ENCODE measurements around the gene IRF3.

IRF3 gene

GRCh38 chr19:49646586-49646985, 19.1 kb downstream of the IRF3 start:
- TF ChIP-seq TAF1 (IDR thresholded peaks at IDR 0.05; ENCODE audit: borderline replicate concordance, insufficient read depth, low read length) (no peak), POLR2AphosphoS5 (IDR thresholded peaks at IDR 0.05; ENCODE audit: low read depth, low read length) (no peak), SIN3A (IDR thresholded peaks at IDR 0.05; ENCODE audit: borderline replicate concordance, insufficient read depth, low read length) (no peak), FOXP2 (optimal IDR thresholded peaks at IDR 0.05; ENCODE audit: borderline replicate concordance, extremely low read depth, extremely low read length, insufficient read depth) (no peak)
- TF ChIP-seq, protein P1, sequence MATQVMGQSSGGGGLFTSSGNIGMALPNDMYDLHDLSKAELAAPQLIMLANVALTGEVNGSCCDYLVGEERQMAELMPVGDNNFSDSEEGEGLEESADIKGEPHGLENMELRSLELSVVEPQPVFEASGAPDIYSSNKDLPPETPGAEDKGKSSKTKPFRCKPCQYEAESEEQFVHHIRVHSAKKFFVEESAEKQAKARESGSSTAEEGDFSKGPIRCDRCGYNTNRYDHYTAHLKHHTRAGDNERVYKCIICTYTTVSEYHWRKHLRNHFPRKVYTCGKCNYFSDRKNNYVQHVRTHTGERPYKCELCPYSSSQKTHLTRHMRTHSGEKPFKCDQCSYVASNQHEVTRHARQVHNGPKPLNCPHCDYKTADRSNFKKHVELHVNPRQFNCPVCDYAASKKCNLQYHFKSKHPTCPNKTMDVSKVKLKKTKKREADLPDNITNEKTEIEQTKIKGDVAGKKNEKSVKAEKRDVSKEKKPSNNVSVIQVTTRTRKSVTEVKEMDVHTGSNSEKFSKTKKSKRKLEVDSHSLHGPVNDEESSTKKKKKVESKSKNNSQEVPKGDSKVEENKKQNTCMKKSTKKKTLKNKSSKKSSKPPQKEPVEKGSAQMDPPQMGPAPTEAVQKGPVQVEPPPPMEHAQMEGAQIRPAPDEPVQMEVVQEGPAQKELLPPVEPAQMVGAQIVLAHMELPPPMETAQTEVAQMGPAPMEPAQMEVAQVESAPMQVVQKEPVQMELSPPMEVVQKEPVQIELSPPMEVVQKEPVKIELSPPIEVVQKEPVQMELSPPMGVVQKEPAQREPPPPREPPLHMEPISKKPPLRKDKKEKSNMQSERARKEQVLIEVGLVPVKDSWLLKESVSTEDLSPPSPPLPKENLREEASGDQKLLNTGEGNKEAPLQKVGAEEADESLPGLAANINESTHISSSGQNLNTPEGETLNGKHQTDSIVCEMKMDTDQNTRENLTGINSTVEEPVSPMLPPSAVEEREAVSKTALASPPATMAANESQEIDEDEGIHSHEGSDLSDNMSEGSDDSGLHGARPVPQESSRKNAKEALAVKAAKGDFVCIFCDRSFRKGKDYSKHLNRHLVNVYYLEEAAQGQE (IDR thresholded peaks at IDR 0.05; ENCODE audit: insufficient read depth in 1 of 2, low read depth in 2 of 2, low read length in 2 of 2) = no peak

DNA sequence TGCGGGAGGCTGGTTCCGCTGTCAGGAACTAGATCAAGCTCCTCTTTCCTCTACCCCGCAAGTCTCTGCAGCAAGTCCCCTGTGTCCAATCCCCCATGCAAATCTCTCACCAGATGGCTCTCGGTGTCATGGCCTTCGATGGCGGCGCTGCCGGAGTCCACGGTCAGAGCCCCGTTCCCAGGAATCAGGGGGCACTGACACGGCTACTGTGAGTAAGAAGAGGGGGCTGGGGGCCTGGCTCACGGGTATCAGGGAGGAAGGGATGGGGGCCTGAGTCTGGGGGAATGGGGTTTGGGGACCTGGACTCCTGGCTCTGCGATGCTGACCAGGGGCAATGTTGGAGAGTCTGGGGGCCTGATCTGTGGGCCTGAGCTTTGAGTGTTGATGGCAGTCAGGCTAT, 19.7 kb downstream of the IRF3 start:
- TF ChIP-seq POLR2AphosphoS5 (IDR thresholded peaks at IDR 0.05; ENCODE audit: low read depth, low read length) = no peak
- TF ChIP-seq FOXP2 (optimal IDR thresholded peaks at IDR 0.05; ENCODE audit: borderline replicate concordance, extremely low read depth, extremely low read length, insufficient read depth) = no peak
- TF ChIP-seq TAF1 (IDR thresholded peaks at IDR 0.05; ENCODE audit: borderline replicate concordance, insufficient read depth, low read length) = no peak
- TF ChIP-seq, protein P1 (IDR thresholded peaks at IDR 0.05; ENCODE audit: insufficient read depth in 1 of 2, low read depth in 2 of 2, low read length in 2 of 2) = no peak
- TF ChIP-seq SIN3A (IDR thresholded peaks at IDR 0.05; ENCODE audit: borderline replicate concordance, insufficient read depth, low read length) = no peak

GRCh38 chr19:49645592-49645991, 20.1 kb downstream of the IRF3 start:
- TF ChIP-seq, protein P1 (IDR thresholded peaks at IDR 0.05; ENCODE audit: insufficient read depth in 1 of 2, low read depth in 2 of 2, low read length in 2 of 2) = no peak
- TF ChIP-seq SIN3A (IDR thresholded peaks at IDR 0.05; ENCODE audit: borderline replicate concordance, insufficient read depth, low read length) = no peak
- TF ChIP-seq TAF1 (IDR thresholded peaks at IDR 0.05; ENCODE audit: borderline replicate concordance, insufficient read depth, low read length) = no peak
- no peak for TF ChIP-seq POLR2AphosphoS5 (IDR thresholded peaks at IDR 0.05; ENCODE audit: low read depth, low read length)
- TF ChIP-seq FOXP2 (optimal IDR thresholded peaks at IDR 0.05; ENCODE audit: borderline replicate concordance, extremely low read depth, extremely low read length, insufficient read depth) = no peak

DNA sequence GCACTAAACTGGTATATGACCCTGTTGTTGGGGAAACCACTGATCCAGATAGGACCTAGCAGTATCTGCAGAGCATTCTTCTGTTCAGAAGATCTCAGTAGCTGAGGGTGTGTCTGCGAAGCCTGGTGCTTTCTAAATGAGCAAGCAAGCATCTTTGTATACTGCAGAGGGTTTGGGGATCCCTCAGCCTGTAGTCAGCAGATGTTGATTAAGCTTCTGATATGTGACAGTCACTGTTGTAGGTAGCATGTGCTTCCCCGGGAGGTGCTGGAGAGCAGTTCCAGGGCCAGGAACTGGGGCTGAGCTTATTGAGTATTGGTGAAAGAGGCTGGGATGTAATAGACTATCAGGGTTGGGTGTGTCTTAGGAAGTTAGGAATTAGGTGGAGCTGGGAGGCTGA, 22.2 kb downstream of the IRF3 start:
- TF ChIP-seq POLR2AphosphoS5 (IDR thresholded peaks at IDR 0.05; ENCODE audit: low read depth, low read length) (0 out of 2 replicates have a peak, but pooled peaks have one; percentile 24), SIN3A (IDR thresholded peaks at IDR 0.05; ENCODE audit: borderline replicate concordance, insufficient read depth, low read length) (no peak), TAF1 (IDR thresholded peaks at IDR 0.05; ENCODE audit: borderline replicate concordance, insufficient read depth, low read length) (no peak)

DNA sequence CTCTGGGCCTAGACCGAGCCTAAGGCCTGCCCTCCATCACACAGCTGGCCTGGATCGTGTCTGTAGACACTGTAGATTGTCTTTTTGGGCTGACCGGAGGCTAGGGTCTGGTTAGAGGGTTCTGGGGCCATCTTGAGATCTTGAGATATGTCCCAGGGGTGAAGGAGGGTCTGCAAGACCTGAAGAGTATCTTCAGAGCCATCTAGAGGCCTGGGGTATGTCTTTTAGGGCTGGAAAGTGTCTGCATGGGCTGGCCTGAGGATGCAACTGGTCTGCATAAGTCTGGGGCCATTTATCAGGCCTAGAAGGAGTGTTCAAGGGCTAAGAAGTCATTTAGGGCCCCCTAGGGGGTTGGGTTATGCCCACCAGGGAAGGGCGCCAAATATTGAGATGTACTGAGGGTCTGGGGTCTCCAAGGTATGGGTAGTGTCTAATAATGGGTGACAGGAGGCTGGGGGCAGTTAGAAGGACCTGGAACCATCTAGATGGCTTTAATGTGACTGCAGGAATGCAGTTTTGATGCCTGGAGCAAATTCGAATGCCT, 23.1 kb downstream of the IRF3 start:
- TF ChIP-seq, protein P1 (IDR thresholded peaks at IDR 0.05; ENCODE audit: insufficient read depth in 1 of 2, low read depth in 2 of 2, low read length in 2 of 2) = no peak
- TF ChIP-seq TAF1 (IDR thresholded peaks at IDR 0.05; ENCODE audit: borderline replicate concordance, insufficient read depth, low read length) (no peak), SIN3A (IDR thresholded peaks at IDR 0.05; ENCODE audit: borderline replicate concordance, insufficient read depth, low read length) (no peak), POLR2AphosphoS5 (IDR thresholded peaks at IDR 0.05; ENCODE audit: low read depth, low read length) (no peak), FOXP2 (optimal IDR thresholded peaks at IDR 0.05; ENCODE audit: borderline replicate concordance, extremely low read depth, extremely low read length, insufficient read depth) (no peak)
